Vagina (tissue), 2 donors: ENCODE data around the gene WWOX.

Experiments used
- POLR2A ChIP-seq, 2 donors: fragments of 450-650 bp; IDR thresholded peaks; one replicate each; pipeline ENCODE4 v1.6.1; 2017; ENCODE audit warnings: antibody characterized with exemption in 2 of 2, mild to moderate bottlenecking in 2 of 2, moderate library complexity in 2 of 2
- POLR2AphosphoS5 ChIP-seq, 2 donors: sonication (generic); formaldehyde crosslinking; IDR thresholded peaks; one replicate each; pipeline ENCODE4 v1.9.0; 2017; ENCODE audit warnings: antibody characterized with exemption in 2 of 2, mild to moderate bottlenecking in 2 of 2, low read depth in 1 of 2; ENCODE audit not compliant: insufficient read depth in 1 of 2
- TF ChIP-seq, protein P1 (sequence below), 3 experiments: fragments of 450-650 bp in 2 of 3; fragments of 200-600 bp in 1 of 3; sonication (generic) in 1 of 3; IDR thresholded peaks; one replicate each; pipeline ENCODE4 v1.5.1; 2017 to 2019; ENCODE audit warnings: antibody characterized with exemption in 3 of 3, mild to moderate bottlenecking in 2 of 3, moderate library complexity in 2 of 3

DNA sequence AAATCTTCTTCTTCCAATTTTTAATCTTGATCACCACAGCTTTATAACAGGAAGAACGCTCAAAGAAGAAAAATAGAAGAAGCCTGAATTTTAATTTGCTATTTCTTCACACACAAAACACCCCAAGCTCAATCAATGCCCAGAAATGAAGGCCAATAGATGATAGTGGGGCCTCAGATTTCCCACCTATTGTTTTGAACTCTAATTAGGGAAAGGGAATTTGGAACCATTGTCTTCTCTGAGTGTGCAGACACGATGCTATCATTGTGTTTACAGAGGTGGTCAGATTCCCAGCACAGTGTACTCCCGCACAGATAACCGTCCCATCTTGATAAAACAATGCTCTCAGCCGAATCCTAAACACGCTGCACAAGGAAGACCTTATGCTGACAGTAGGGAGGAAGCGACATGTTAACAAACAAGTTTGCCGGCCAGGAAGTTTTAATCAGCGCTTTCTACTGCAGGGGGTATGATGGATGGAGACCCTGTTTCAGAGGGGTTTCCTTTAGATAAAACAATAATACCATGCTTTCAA lies 816.4 kb downstream of the WWOX start:
- TF ChIP-seq POLR2AphosphoS5 (IDR thresholded peaks at IDR 0.05; ENCODE audit: insufficient read depth in 1 of 2, low read depth in 1 of 2) (no peak), POLR2A (IDR thresholded peaks at IDR 0.05) (no peak)
- TF ChIP-seq, protein P1, sequence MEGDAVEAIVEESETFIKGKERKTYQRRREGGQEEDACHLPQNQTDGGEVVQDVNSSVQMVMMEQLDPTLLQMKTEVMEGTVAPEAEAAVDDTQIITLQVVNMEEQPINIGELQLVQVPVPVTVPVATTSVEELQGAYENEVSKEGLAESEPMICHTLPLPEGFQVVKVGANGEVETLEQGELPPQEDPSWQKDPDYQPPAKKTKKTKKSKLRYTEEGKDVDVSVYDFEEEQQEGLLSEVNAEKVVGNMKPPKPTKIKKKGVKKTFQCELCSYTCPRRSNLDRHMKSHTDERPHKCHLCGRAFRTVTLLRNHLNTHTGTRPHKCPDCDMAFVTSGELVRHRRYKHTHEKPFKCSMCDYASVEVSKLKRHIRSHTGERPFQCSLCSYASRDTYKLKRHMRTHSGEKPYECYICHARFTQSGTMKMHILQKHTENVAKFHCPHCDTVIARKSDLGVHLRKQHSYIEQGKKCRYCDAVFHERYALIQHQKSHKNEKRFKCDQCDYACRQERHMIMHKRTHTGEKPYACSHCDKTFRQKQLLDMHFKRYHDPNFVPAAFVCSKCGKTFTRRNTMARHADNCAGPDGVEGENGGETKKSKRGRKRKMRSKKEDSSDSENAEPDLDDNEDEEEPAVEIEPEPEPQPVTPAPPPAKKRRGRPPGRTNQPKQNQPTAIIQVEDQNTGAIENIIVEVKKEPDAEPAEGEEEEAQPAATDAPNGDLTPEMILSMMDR (IDR thresholded peaks at IDR 0.05), result no peak
